ENCODE results near the gene IGFALS.

- TF ChIP-seq CTCF (IDR thresholded peaks at IDR 0.05) (no peak), POLR2A (IDR thresholded peaks at IDR 0.05) (no peak)
These were observed 17.4 kb downstream of the IGFALS start for GRCh38 chr16:1775846-1776671.

Data from esophagus squamous epithelium (tissue), 4 donors.